Cerebellar cortex (tissue), 1 donor: ENCODE measurements around the gene TRPC5OS.

Source experiments
- DNase-seq: peaks from one replicate; pipeline ENCODE4 v3.0.0-alpha.2; 2015; ENCODE audit warnings: low spot score

The TRPC5OS gene

DNA sequence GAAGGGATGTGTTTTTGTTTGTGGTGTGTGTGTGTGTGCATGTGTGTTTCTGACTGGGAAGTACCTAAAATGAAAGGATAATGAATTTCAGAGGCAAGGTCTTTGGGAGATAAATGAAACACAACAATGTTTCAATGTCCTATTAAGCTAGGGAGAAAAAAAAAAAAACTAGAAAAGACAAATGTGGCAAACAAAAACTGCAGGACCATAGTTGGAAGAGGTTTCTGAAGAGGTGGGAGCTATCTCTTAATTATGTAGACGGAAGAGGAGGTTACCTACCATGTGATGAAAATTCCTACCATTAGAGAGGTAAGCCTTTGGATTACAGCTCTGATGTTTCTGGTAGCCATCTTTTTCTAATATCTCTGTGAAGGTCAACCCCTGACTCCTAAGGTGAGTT, at the start of gene TRPC5OS:
Gene TRPC5OS (plus strand): TSS at position 301 of the 400 bp plus-strand sequence. CDS start 25,669 bp downstream, outside the sequence.
- no peak for DNase-seq

DNA sequence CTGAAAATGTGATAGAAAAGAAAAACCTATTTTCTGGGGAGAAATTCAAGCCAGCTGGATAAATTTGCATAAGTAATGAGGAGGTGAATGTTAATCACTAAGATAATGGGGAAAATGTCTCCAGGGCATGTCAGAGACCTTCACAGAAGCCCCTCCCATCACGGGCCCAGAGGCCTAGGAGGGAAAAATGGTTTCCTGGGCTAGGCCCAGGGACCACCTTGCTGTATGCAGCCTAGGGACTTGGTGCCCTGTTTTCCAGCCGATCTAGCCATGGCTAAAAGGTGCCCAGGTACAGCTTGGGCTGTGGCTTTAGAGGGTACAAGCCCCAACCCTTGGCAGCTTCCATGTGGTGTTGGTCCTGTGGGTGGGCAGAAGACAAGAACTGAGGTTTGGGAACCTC, 46.6 kb upstream of the TRPC5OS start:
- DNase-seq = no peak

- DNase-seq = no peak
These were observed 45.4 kb upstream of the TRPC5OS start for GRCh38 chrX:111830571-111830970.

GRCh38 chrX:111831343-111831742, 44.6 kb upstream of the TRPC5OS start:
- DNase-seq = no peak

- peak; percentile 22 for DNase-seq
These were observed 38.8 kb upstream of the TRPC5OS start for GRCh38 chrX:111837197-111837596.

DNA sequence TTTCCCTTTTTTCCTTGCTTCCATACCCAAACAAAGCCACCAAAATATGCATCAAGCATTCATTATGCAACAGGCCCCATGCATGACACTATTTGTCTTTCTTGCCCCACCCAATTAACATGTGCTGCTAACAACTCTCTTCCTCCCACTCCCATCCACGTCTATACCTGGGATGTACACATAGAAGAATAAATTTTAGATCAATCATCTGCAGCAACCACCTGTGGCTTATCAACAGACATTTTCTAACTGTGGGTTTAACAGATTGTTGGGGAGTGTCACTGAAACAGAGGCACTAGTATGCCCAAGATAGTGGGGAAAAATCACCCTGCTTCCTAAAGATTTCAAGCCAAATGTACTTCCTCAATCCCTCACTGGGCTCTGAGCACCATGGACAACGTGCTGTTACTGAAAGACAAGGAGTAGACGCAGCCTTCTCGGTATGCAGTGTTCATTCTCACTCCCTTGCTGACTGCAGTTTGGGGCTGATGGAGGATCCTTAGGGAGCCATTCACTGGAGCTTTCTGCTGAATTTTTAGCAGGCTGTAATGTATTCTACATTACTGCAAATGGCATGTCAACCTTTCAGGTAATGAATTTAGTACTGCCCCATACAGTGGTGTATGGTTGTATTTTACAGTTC, 28.4 kb upstream of the TRPC5OS start:
- no peak for DNase-seq

DNA sequence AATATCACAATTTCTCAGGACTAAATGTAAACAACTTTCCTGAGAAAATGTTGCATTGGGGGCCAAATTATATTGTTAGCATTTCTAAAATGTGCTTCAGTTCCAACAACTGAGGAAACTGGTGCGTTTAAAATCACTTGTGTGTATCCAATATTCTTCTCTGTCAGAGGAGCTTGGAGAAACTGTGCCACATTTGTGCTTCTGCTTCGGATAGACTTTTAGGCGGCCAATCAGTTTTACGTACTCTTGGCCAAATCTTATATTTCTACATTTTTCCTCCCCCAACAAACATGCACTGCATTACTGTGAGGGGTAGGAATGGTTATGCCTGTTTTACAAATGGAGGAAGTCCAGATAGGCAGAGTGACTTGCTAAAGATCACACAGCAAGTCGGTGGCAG, 27.4 kb upstream of the TRPC5OS start:
- no peak for DNase-seq

DNA sequence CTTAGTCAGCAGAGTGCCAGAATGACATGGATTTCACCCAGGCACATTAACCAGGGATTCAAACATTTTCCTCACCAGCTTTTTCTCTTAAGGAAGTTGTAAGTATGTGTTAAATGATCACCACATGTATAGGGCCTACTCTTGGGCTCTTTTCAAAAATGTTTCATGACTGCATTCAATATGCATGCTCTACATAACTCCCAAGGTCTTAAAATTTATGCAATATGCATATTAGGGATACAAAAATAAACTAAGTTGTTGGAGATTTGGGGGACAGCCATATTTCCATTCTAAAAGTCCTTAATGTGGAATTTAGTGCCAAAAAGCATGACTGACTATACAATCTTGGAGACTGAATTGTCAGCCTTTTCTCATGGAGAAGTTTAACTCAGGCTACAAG, 25.0 kb upstream of the TRPC5OS start:
- DNase-seq = no peak

- DNase-seq = no peak
These were observed 21.2 kb upstream of the TRPC5OS start for GRCh38 chrX:111854556-111855490.

DNA sequence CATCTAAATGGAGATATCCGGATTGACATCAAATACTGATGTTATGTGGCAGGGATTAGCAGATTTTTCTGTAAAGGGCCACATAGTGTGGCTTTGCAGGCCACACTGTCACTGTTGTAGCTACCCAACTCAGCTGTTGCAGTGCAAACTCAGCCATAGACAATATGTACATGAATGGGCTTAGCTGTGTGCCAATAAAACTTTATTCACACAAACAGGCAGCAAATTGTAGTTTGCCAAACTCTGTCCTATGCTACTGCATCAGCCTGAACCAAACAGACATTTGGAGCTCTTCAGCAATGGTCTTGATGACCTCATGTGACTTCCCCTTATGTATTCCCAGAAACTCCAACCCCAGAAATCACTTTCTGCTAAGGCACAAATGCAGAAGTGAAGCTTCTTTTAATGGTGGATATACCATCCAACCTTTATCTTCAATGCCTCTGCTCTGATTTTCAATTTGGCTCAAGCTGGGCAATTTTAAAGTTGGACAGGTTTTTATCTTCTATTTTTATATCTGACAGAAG, 18.4 kb upstream of the TRPC5OS start:
- DNase-seq = no peak

- no peak for DNase-seq
These were observed 14.4 kb upstream of the TRPC5OS start for GRCh38 chrX:111861605-111862004.

DNA sequence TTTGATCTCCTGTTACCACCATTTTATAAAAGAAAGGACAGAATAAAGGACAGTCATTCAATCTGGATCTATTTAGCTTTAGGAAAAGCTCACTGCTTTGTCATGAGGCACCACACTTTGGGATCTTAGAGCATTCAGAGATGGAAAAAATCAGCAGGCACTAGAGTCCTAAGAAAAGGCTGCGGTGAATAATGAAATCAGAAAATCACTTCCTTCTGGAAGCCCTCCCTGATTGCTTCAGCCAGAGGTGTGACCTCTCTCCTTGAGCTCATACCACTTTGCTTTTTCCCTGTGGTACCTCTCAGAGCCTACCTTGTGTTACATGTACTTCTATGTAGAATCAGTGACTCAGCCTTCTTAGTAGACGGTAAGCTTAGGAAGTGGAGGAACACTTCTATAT, 8.7 kb upstream of the TRPC5OS start:
- no peak for DNase-seq

DNA sequence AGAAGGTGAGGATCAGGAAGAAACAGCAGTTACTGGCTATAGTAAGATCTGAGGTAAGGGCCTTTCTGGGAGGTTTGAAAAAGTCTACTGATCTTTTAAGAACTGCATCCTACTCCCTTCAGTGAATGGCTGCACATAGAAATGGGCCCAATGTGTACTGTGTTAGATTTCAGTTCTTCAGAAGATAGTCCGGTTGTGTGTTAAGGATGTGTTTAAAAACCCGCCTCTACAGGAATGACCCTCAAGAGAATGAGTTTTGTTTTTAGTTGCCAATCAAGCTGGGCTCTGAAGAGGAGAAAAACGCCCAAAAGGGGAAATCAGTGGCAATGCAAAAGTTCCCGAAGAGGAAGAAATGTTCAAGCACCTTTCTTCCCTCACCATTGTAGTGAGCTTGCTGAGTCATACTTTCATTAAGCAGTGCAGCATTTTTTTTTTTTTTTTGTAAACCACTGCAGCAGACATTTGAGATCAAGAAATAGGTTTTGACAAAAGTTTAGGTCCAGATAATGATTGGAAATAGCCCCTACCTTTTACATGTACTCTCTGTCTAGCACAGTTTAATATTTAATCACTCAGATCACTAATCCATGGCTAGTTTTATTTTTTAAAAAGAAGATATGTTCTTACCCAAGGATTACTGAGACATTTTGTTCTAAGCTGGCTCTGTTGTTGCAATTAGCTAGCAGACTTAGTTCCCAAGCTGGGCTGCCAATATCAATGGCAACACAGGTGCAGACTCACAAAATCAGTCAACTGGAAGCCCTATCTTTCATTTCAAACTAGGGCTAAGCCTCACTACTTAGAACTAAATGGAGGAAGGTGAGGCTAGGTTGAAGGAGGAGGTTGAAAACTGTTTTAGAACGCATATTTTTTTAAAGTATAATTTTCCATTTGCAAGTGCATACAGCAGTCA, 7.0 kb upstream of the TRPC5OS start:
- DNase-seq = peak; percentile 24

GRCh38 chrX:111869639-111870034, 6.3 kb upstream of the TRPC5OS start:
- peak; percentile 59 for DNase-seq

- no peak for DNase-seq
These were observed 1.7 kb upstream of the TRPC5OS start for GRCh38 chrX:111874241-111874640.

GRCh38 chrX:111876646-111877045, 665 bp downstream of the TRPC5OS start:
- no peak for DNase-seq

GRCh38 chrX:111877681-111878080, 1.7 kb downstream of the TRPC5OS start:
- no peak for DNase-seq

DNA sequence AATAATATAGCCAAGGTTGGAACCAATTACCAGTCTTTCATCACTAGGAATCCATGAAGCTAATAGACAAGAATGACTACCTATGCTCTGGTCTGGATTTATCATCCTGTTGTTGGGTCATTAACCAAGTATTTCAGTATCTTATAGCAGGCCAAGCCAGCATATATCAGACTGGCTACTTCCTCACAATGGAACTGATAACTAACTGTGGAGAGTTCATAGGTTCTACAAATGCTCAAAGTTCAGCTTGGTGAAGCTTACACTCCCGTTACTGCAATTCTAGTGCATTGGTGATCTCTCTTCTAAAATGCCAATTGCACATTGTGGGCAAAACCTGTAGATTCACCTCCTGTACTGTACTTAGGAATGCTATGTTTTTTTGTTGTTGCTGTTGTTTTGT, 4.8 kb downstream of the TRPC5OS start:
- no peak for DNase-seq

- DNase-seq = no peak
These were observed 5.7 kb downstream of the TRPC5OS start for GRCh38 chrX:111881715-111882114.

- DNase-seq = peak; percentile 9
These were observed 10.7 kb downstream of the TRPC5OS start for GRCh38 chrX:111886678-111887077.

- DNase-seq = no peak
These were observed 12.6 kb downstream of the TRPC5OS start for GRCh38 chrX:111888600-111888999.

- no peak for DNase-seq
These were observed 16.4 kb downstream of the TRPC5OS start for GRCh38 chrX:111892375-111892774.
